H1 (cell line): ENCODE measurements around the gene KIF26B. TPM values are rescaled to one million over a fixed set of nuclear protein-coding genes. Genes with fewer than 3 reads are reported as not detected.

Source experiments
- CTCF ChIA-PET: fragments of 300-600 bp; sonication (Branson Sonifier 250); formaldehyde crosslinking; loops from one replicate; lab custom pipeline; 2021; ENCODE audit not compliant: partially characterized antibody; lab: Charles Lee
- POLR2A ChIA-PET: fragments of 300-600 bp; sonication (Branson Sonifier 250); formaldehyde crosslinking; loops from one replicate; lab custom pipeline; 2021; ENCODE audit warnings: inconsistent platforms; ENCODE audit not compliant: partially characterized antibody; lab: Charles Lee
- DNase-seq, 2 experiments: peaks; one replicate each; pipeline versions ENCODE4 v3.0.0 to v3.0.0-alpha.2; 2010 to 2022; ENCODE audit warnings: low spot score in 2 of 2, low read depth in 1 of 2, mixed read lengths in 1 of 2
- FAIRE-seq: peaks from 2 replicates; lab custom pipeline; 2011; peaks lifted over from hg19 to GRCh38; lab: Jason Lieb, UNC
- H2AFZ ChIP-seq: 2 replicates; pipeline ENCODE4 v1.8.1; 2012; ENCODE audit warnings: low read length, inconsistent platforms
- H2AK5ac ChIP-seq: 2 replicates; pipeline ENCODE4 v1.6.1; 2013; ENCODE audit warnings: low read depth, low read length
- H2BK120ac ChIP-seq: replicated peaks from 2 replicates; pipeline ENCODE3; 2013; ENCODE audit warnings: low read depth, low read length, inconsistent platforms
- H2BK12ac ChIP-seq: 2 replicates; pipeline ENCODE4 v1.6.1; 2013; ENCODE audit warnings: low read depth, low read length
- H2BK15ac ChIP-seq: 2 replicates; pipeline ENCODE4 v1.6.1; 2013; ENCODE audit warnings: low read length
- H2BK20ac ChIP-seq: 2 replicates; pipeline ENCODE4 v1.6.1; 2013; ENCODE audit warnings: low read length
- H2BK5ac ChIP-seq: 2 replicates; pipeline ENCODE4 v1.6.1; 2013; ENCODE audit warnings: low read depth, low read length
- H3K14ac ChIP-seq: 2 replicates; pipeline ENCODE4 v1.6.1; 2013; ENCODE audit warnings: inconsistent platforms; ENCODE audit not compliant: insufficient read length
- H3K18ac ChIP-seq: 2 replicates; pipeline ENCODE4 v1.6.1; 2013; ENCODE audit warnings: low read length; ENCODE audit errors: extremely low read depth
- H3K23ac ChIP-seq: 2 replicates; pipeline ENCODE4 v1.6.1; 2013; ENCODE audit warnings: inconsistent platforms; ENCODE audit not compliant: insufficient read length
- H3K23me2 ChIP-seq: 2 replicates; pipeline ENCODE4 v1.6.1; 2013; ENCODE audit warnings: low read depth, low read length
- H3K27ac ChIP-seq: 2 replicates; pipeline ENCODE4 v1.6.1; 2011; ENCODE audit warnings: low read depth, low read length, inconsistent platforms
- H3K27me3 ChIP-seq, 4 experiments: replicated peaks in 1 of 4; 1 replicate in 1 of 4; 2 replicates in 3 of 4; pipeline versions ENCODE4 v1.6.1 to v1.8.1; 2011 to 2013; ENCODE audit warnings: low read length in 3 of 4, mild to moderate bottlenecking in 3 of 4, inconsistent platforms in 2 of 4, mixed read lengths in 2 of 4, moderate library complexity in 1 of 4; ENCODE audit not compliant: control insufficient read depth in 3 of 4, insufficient read depth in 3 of 4; ENCODE audit errors: extremely low read depth in 1 of 4
- H3K36me3 ChIP-seq, 4 experiments: 2 replicates each; pipeline versions ENCODE4 v1.6.1 to v1.8.1; 2011 to 2013; ENCODE audit warnings: mild to moderate bottlenecking in 4 of 4, low read length in 3 of 4, moderate library complexity in 2 of 4, control low read depth in 1 of 4, inconsistent platforms in 1 of 4; ENCODE audit not compliant: insufficient read depth in 4 of 4, control insufficient read depth in 2 of 4
- H3K4ac ChIP-seq: replicated peaks from 2 replicates; pipeline ENCODE3; 2013; ENCODE audit warnings: low read length, low read depth, mixed read lengths, inconsistent platforms; ENCODE audit not compliant: insufficient read length
- H3K4me1 ChIP-seq, 4 experiments: replicated peaks in 1 of 4; 1 replicate in 1 of 4; 2 replicates in 3 of 4; pipeline versions ENCODE4 v1.6.1 to v1.8.1; 2011 to 2013; ENCODE audit warnings: low read length in 3 of 4, inconsistent platforms in 2 of 4, mixed read lengths in 1 of 4; ENCODE audit not compliant: insufficient read depth in 4 of 4, control insufficient read depth in 3 of 4
- H3K4me2 ChIP-seq, 2 experiments: 2 replicates each; pipeline versions ENCODE4 v1.6.1 to v1.8.1; 2011 to 2013; ENCODE audit warnings: low read depth in 2 of 2, low read length in 2 of 2, control low read depth in 1 of 2, inconsistent platforms in 1 of 2, mild to moderate bottlenecking in 1 of 2; ENCODE audit not compliant: insufficient read depth in 1 of 2
- H3K4me3 ChIP-seq, 4 experiments: fragments of 200-600, 300-600 bp in 1 of 4; sonication (generic), shearing (Covaris generic), sonication (Bioruptor Twin) in 1 of 4; 2 replicates each; pipeline versions ENCODE4 v1.5.1 to v1.8.1; 2011 to 2016; ENCODE audit warnings: low read length in 4 of 4, low read depth in 3 of 4, control low read depth in 2 of 4, inconsistent platforms in 2 of 4, mild to moderate bottlenecking in 2 of 4, mixed read lengths in 1 of 4, moderate library complexity in 1 of 4; ENCODE audit not compliant: insufficient read depth in 2 of 4; ENCODE audit errors: extremely low read depth in 1 of 4
- H3K56ac ChIP-seq: replicated peaks from 2 replicates; pipeline ENCODE3; 2013; ENCODE audit warnings: low read depth, mild to moderate bottlenecking, mixed read lengths, low read length, inconsistent platforms; ENCODE audit not compliant: insufficient read length
- H3K79me1 ChIP-seq: 2 replicates; pipeline ENCODE4 v1.6.1; 2013; ENCODE audit warnings: low read depth, low read length, control low read depth
- H3K79me2 ChIP-seq, 2 experiments: 2 replicates each; pipeline versions ENCODE4 v1.6.1 to v1.8.1; 2012 to 2013; ENCODE audit warnings: low read length in 2 of 2, mild to moderate bottlenecking in 2 of 2, inconsistent platforms in 1 of 2; ENCODE audit not compliant: insufficient read depth in 2 of 2, control insufficient read depth in 1 of 2
- H3K9ac ChIP-seq, 4 experiments: replicated peaks in 1 of 4; 1 replicate in 1 of 4; 2 replicates in 3 of 4; pipeline versions ENCODE4 v1.6.1 to v1.8.1; 2011 to 2013; ENCODE audit warnings: low read depth in 3 of 4, low read length in 3 of 4, control low read depth in 2 of 4, mild to moderate bottlenecking in 2 of 4, moderate library complexity in 2 of 4, inconsistent platforms in 1 of 4; ENCODE audit errors: extremely low read depth in 1 of 4
- H3K9me3 ChIP-seq, 2 experiments: 2 replicates each; pipeline versions ENCODE4 v1.6.1 to v1.8.1; 2012 to 2013; ENCODE audit warnings: mild to moderate bottlenecking in 2 of 2, moderate library complexity in 2 of 2, control low read depth in 1 of 2, inconsistent platforms in 1 of 2, low read depth in 1 of 2, low read length in 1 of 2, mixed read lengths in 1 of 2; ENCODE audit not compliant: insufficient read depth in 2 of 2
- H4K20me1 ChIP-seq, 2 experiments: replicated peaks in 1 of 2; 2 replicates each; pipeline versions ENCODE3 to v1.8.1; 2011 to 2013; ENCODE audit warnings: inconsistent platforms in 2 of 2, low read length in 2 of 2, mild to moderate bottlenecking in 1 of 2; ENCODE audit not compliant: insufficient read depth in 2 of 2, control insufficient read depth in 1 of 2
- H4K5ac ChIP-seq: 2 replicates; pipeline ENCODE4 v1.6.1; 2013; ENCODE audit warnings: low read length, low read depth, mixed read lengths, inconsistent platforms; ENCODE audit not compliant: insufficient read length
- H4K8ac ChIP-seq: 2 replicates; pipeline ENCODE4 v1.8.0; 2013; ENCODE audit warnings: mild to moderate bottlenecking, moderate library complexity, low read length, inconsistent platforms; ENCODE audit not compliant: insufficient read depth; ENCODE audit errors: extremely low read depth
- H4K91ac ChIP-seq: replicated peaks from 2 replicates; pipeline ENCODE3; 2013; ENCODE audit warnings: low read length, mixed read lengths, inconsistent platforms; ENCODE audit not compliant: insufficient read length
- ATF2 ChIP-seq: IDR thresholded peaks from 2 replicates; pipeline ENCODE4 v1.6.1; 2012; ENCODE audit warnings: low read length, inconsistent platforms
- BRCA1 ChIP-seq: IDR thresholded peaks from 2 replicates; pipeline ENCODE4 v1.6.1; 2012; ENCODE audit warnings: low read depth, low read length, improper control_type of control experiment
- CEBPB ChIP-seq: IDR thresholded peaks from 2 replicates; pipeline ENCODE4 v1.6.1; 2012; ENCODE audit warnings: low read depth, low read length
- CHD2 ChIP-seq: IDR thresholded peaks from 2 replicates; pipeline ENCODE4 v1.6.1; 2012; ENCODE audit warnings: low read length, improper control_type of control experiment
- EZH2 ChIP-seq: fragments of 200-600 bp; sonication (generic); IDR thresholded peaks from 2 replicates; pipeline ENCODE4 v1.7.1; 2012; ENCODE audit warnings: low read depth, mild to moderate bottlenecking, moderate library complexity, low read length, inconsistent platforms; ENCODE audit not compliant: severe bottlenecking
- GABPA ChIP-seq: IDR thresholded peaks from 2 replicates; pipeline ENCODE4 v1.6.1; 2011; ENCODE audit warnings: mild to moderate bottlenecking, low read length, moderate library complexity, borderline replicate concordance; ENCODE audit not compliant: insufficient read depth
- JUND ChIP-seq: IDR thresholded peaks from 2 replicates; pipeline ENCODE4 v1.6.1; 2011; ENCODE audit warnings: mild to moderate bottlenecking, improper control_type of control experiment, low read length
- MAFK ChIP-seq: IDR thresholded peaks from 2 replicates; pipeline ENCODE4 v1.6.1; 2012; ENCODE audit warnings: low read depth, mild to moderate bottlenecking, improper control_type of control experiment, low read length
- POLR2AphosphoS5 ChIP-seq: IDR thresholded peaks from 2 replicates; pipeline ENCODE4 v1.6.1; 2011; ENCODE audit warnings: low read depth, low read length
- RNF2 ChIP-seq: fragments of 200-900, 300-1000 bp; sonication (generic); IDR thresholded peaks from 2 replicates; pipeline ENCODE4 v1.7.1; 2016; ENCODE audit warnings: borderline replicate concordance, low read depth, mild to moderate bottlenecking, antibody characterized with exemption, low read length; ENCODE audit not compliant: poor library complexity, severe bottlenecking; ENCODE audit errors: missing control alignments
- SIX5 ChIP-seq: IDR thresholded peaks from 2 replicates; pipeline ENCODE4 v1.6.1; 2011; ENCODE audit warnings: mild to moderate bottlenecking, low read depth, low read length
- WGBS, 2 experiments: shearing (Covaris generic) in 1 of 2; methylation state at CpG; one replicate each; pipeline versions ENCODE4 v1.1.6 to v1.1.7; 2013 to 2015; ENCODE audit warnings: low lambda C conversion rate in 2 of 2, mixed read lengths in 2 of 2, inconsistent platforms in 1 of 2, low coverage in 1 of 2, missing lambda C conversion rate in 1 of 2; ENCODE audit not compliant: insufficient replicate concordance in 2 of 2, insufficient coverage in 1 of 2, insufficient read length in 1 of 2; ENCODE audit errors: extremely low coverage in 1 of 2, missing lambda C conversion rate in 1 of 2; 5-methylcytosine and 5-hydroxymethylcytosine counted together
- polyA plus RNA-seq, 7 experiments: library from polyadenylated mRNA; depleted of rRNA in 3 of 7; stranded (reverse) in 5 of 7; unstranded in 2 of 7; fragments of >200 nt in 5 of 7; fragments of 200-250 nt in 2 of 7; gene quantifications; 1 replicate in 5 of 7; 2 replicates in 1 of 7; 4 replicates in 1 of 7; pipeline versions ENCODE4 v1.2.1 to v1.2.3, GENCODE V29; 2011 to 2013; ENCODE audit warnings: missing spikeins in 2 of 7, mixed read lengths in 2 of 7
- total RNA-seq: library from RNA; stranded (reverse); fragmentation: NEBNext Ultra II Directional; extraction: Animal tissue kit (Norgen Biotek cat#: 25700); gene quantifications from 2 replicates; pipeline ENCODE4 v1.2.1, GENCODE V29; 2021

Gene KIF26B
- total and polyA plus RNA-seq, 2 of the 8 experiments (the other 6 are each of a cell fraction or from before 2014, with no cell fraction given), result 0.06 to 0.28 TPM

GRCh38 chr1:245691897-245692296, 537.1 kb downstream of the KIF26B start:
- Histone ChIP-seq H3K9me3 (no peaks in the 10 kb centered on the region), H4K20me1 (no peaks in the 10 kb centered on the region), H4K91ac (no peak overlapping the region), H3K18ac (no peak overlapping the region; the same call in 1 of the 2 replicates), H3K79me1 (no peaks in the 10 kb centered on the region), H3K4me2 (no peak overlapping the region), H3K4ac (no peak overlapping the region), H2BK20ac (no peak overlapping the region), H2BK5ac (no peak overlapping the region), H2AFZ (no peak overlapping the region), H4K8ac (peak overlapping the region; percentile 62; the same call in 1 of the 2 replicates), H3K14ac (no peak overlapping the region), H2BK12ac (no peak overlapping the region), H3K79me2 (no peaks in the 10 kb centered on the region), H3K56ac (no peak overlapping the region), H3K9ac (no peak overlapping the region), H4K5ac (no peak overlapping the region), H3K23me2 (peaks cover 2% of the 10 kb centered on the region; the same call in 1 of the 2 replicates), H3K36me3 (no peaks in the 10 kb centered on the region), H3K27ac (no peak overlapping the region), H3K4me3 (no peak overlapping the region), H2BK15ac (no peak overlapping the region), H3K27me3 (peaks cover 0 to 23% (median 10%) of the 10 kb centered on the region in 4 experiments; a peak in 6 of 7 replicates), H2AK5ac (no peak overlapping the region), H2BK120ac (no peak overlapping the region), H3K23ac (no peak overlapping the region), H3K4me1 (no peaks in the 10 kb centered on the region; a peak in 1 of 7 replicates)
- ChIA-PET CTCF (interaction anchor here (0.6 to 1.1 kb wide), 3 partner anchors 225 to 539 kb away, joined by 3 read pairs; no protein-coding TSS in a partner anchor), POLR2A (interaction anchor here (0.7 to 1.1 kb wide), 2 partner anchors 9 to 234 kb away, joined by 3 read pairs; no protein-coding TSS in a partner anchor)
- TF ChIP-seq ATF2, result no peak
- no peak for TF ChIP-seq SIX5
- TF ChIP-seq BRCA1, result no peak
- no peak for TF ChIP-seq EZH2
- TF ChIP-seq RNF2, result no peak
- no peak for TF ChIP-seq CHD2
- TF ChIP-seq CEBPB, result no peak
- TF ChIP-seq MAFK, result no peak
- TF ChIP-seq JUND, result no peak
- no peak for TF ChIP-seq GABPA
- no peak for TF ChIP-seq POLR2AphosphoS5
- DNase-seq (no peak), FAIRE-seq (no peak)
- 89% methylated on average over 3 of the region's 3 CpGs; no CpG with 5 or more reads in 1 of the 2 experiments for WGBS, 2 experiments
